GM12878 (cell line): ENCODE results near the gene XPO1. TPM values are rescaled to one million over a fixed set of nuclear protein-coding genes. Genes with fewer than 3 reads are reported as not detected.
A peak's percentile ranks its signal among the peaks of the same experiment; 100 is the strongest.

Experiments
- ATF3 ChIP-seq: IDR thresholded peaks from 2 replicates; pipeline ENCODE4 v1.6.1; 2011; ENCODE audit warnings: low read depth, mild to moderate bottlenecking, low read length, moderate library complexity, borderline replicate concordance; ENCODE audit errors: extremely low read depth
- CBFB ChIP-seq: IDR thresholded peaks from 2 replicates; pipeline ENCODE4 v1.6.1; 2016; ENCODE audit warnings: antibody characterized with exemption, low read depth
- CEBPB ChIP-seq, 2 experiments: fragments of 150-350 bp in 1 of 2; IDR thresholded peaks; 2 replicates each; pipeline ENCODE4 v1.6.1; 2012 to 2014; ENCODE audit warnings: low read depth in 2 of 2, low read length in 2 of 2, borderline replicate concordance in 1 of 2, inconsistent platforms in 1 of 2
- E2F8 ChIP-seq: fragments of 450-650 bp; IDR thresholded peaks from 2 replicates; pipeline ENCODE4 v1.6.1; 2018; ENCODE audit warnings: mild to moderate bottlenecking, low read depth, moderate library complexity; ENCODE audit not compliant: partially characterized antibody
- IKZF1 ChIP-seq: fragments of 450-650 bp; conservative IDR thresholded peaks from 2 replicates; pipeline ENCODE4 v1.6.1; 2017; ENCODE audit warnings: antibody characterized with exemption, mild to moderate bottlenecking
- MLLT1 ChIP-seq: fragments of 450-650 bp; IDR thresholded peaks from 2 replicates; pipeline ENCODE4 v1.6.1; 2016; ENCODE audit warnings: mild to moderate bottlenecking
- NFYA ChIP-seq: IDR thresholded peaks from 2 replicates; pipeline ENCODE4 v1.6.1; 2011; ENCODE audit warnings: low read depth, mild to moderate bottlenecking, low read length, improper control_type of control experiment, borderline replicate concordance
- NFYB ChIP-seq: IDR thresholded peaks from 2 replicates; pipeline ENCODE4 v1.6.1; 2011; ENCODE audit warnings: low read depth, mild to moderate bottlenecking, low read length, improper control_type of control experiment, moderate library complexity; ENCODE audit not compliant: insufficient read depth
- POU2F2 ChIP-seq: IDR thresholded peaks from 3 replicates; pipeline ENCODE4 v1.6.1; 2011; ENCODE audit warnings: low read depth, mild to moderate bottlenecking, low read length, borderline replicate concordance
- RAD21 ChIP-seq: IDR thresholded peaks from 2 replicates; pipeline ENCODE4 v1.6.1; 2011; ENCODE audit warnings: mild to moderate bottlenecking, low read depth, low read length, moderate library complexity; ENCODE audit not compliant: insufficient read depth
- SPI1 ChIP-seq: IDR thresholded peaks from 2 replicates; pipeline ENCODE4 v1.6.1; 2011; ENCODE audit warnings: low read depth, mild to moderate bottlenecking, low read length, moderate library complexity, borderline replicate concordance; ENCODE audit not compliant: insufficient read depth
- ZNF217 ChIP-seq: fragments of 450-650 bp; IDR thresholded peaks from 2 replicates; pipeline ENCODE4 v1.6.1; 2017; ENCODE audit warnings: antibody characterized with exemption, mild to moderate bottlenecking
- polyA plus RNA-seq, 11 experiments: library from polyadenylated mRNA; depleted of rRNA in 4 of 11; unstranded in 6 of 11; stranded (reverse) in 5 of 11; fragments of >200 nt; fragmentation: Nextera tagmentation in 4 of 11; fragmentation: Illumina TruSeq in 1 of 11; extraction: Ambion mirVana in 4 of 11; extraction: Trizol in 1 of 11; gene quantifications; 1 replicate in 1 of 11; 2 replicates in 10 of 11; pipeline versions ENCODE4 v1.2.1 to v1.2.3, GENCODE V29; 2011 to 2016; ENCODE audit warnings: inconsistent platforms in 2 of 11, missing spikeins in 2 of 11, low read depth in 1 of 11
- total RNA-seq, 4 experiments: library from RNA; depleted of rRNA in 3 of 4; stranded (reverse); fragments of >200 nt in 3 of 4; fragmentation: Illumina TruSeq in 1 of 4; extraction: Trizol in 1 of 4; gene quantifications; 2 replicates each; pipeline versions ENCODE4 v1.2.1 to v1.2.3, GENCODE V29; 2013 to 2021
- TF ChIP-seq, protein P1 (sequence below): fragments of 150-350 bp; IDR thresholded peaks from 2 replicates; pipeline ENCODE4 v1.6.1; 2016; ENCODE audit warnings: low read depth, low read length
- TF ChIP-seq, protein P2 (sequence below): fragments of 450-650 bp; formaldehyde crosslinking; IDR thresholded peaks from 2 replicates; pipeline ENCODE4 v1.4.0; 2022; ENCODE audit warnings: mild to moderate bottlenecking, moderate library complexity
- TF ChIP-seq, protein P3 (sequence below): fragments of 450-650 bp; IDR thresholded peaks from 2 replicates; pipeline ENCODE4 v1.6.1; 2017; ENCODE audit warnings: borderline replicate concordance

The XPO1 gene
- total and polyA plus RNA-seq, 10 of the 15 experiments (the other 5 are each of a cell fraction or from before 2014, with no cell fraction given): 57.3 to 216 (median 153) TPM

- TF ChIP-seq, protein P1, sequence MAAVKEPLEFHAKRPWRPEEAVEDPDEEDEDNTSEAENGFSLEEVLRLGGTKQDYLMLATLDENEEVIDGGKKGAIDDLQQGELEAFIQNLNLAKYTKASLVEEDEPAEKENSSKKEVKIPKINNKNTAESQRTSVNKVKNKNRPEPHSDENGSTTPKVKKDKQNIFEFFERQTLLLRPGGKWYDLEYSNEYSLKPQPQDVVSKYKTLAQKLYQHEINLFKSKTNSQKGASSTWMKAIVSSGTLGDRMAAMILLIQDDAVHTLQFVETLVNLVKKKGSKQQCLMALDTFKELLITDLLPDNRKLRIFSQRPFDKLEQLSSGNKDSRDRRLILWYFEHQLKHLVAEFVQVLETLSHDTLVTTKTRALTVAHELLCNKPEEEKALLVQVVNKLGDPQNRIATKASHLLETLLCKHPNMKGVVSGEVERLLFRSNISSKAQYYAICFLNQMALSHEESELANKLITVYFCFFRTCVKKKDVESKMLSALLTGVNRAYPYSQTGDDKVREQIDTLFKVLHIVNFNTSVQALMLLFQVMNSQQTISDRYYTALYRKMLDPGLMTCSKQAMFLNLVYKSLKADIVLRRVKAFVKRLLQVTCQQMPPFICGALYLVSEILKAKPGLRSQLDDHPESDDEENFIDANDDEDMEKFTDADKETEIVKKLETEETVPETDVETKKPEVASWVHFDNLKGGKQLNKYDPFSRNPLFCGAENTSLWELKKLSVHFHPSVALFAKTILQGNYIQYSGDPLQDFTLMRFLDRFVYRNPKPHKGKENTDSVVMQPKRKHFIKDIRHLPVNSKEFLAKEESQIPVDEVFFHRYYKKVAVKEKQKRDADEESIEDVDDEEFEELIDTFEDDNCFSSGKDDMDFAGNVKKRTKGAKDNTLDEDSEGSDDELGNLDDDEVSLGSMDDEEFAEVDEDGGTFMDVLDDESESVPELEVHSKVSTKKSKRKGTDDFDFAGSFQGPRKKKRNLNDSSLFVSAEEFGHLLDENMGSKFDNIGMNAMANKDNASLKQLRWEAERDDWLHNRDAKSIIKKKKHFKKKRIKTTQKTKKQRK: peak; percentile 66; the same call in 1 of the 2 replicates
- TF ChIP-seq, protein P2, sequence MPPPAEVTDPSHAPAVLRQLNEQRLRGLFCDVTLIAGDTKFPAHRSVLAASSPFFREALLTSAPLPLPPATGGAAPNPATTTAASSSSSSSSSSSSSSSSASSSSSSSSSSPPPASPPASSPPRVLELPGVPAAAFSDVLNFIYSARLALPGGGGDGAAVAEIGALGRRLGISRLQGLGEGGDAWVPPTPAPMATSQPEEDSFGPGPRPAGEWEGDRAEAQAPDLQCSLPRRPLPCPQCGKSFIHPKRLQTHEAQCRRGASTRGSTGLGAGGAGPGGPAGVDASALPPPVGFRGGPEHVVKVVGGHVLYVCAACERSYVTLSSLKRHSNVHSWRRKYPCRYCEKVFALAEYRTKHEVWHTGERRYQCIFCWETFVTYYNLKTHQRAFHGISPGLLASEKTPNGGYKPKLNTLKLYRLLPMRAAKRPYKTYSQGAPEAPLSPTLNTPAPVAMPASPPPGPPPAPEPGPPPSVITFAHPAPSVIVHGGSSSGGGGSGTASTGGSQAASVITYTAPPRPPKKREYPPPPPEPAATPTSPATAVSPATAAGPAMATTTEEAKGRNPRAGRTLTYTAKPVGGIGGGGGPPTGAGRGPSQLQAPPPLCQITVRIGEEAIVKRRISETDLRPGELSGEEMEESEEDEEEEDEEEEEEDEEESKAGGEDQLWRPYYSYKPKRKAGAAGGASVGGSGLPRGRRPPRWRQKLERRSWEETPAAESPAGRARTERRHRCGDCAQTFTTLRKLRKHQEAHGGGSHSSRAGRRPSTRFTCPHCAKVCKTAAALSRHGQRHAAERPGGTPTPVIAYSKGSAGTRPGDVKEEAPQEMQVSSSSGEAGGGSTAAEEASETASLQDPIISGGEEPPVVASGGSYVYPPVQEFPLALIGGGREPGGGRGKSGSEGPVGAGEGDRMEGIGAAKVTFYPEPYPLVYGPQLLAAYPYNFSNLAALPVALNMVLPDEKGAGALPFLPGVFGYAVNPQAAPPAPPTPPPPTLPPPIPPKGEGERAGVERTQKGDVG (CRISPR knock-in tag): no peak
- no peak for TF ChIP-seq MLLT1
- TF ChIP-seq POU2F2: peak; percentile 90; the same call in 2 of the 3 replicates
- no peak for TF ChIP-seq ATF3
- TF ChIP-seq IKZF1: peak; percentile 37; the same call in 1 of the 2 replicates
- TF ChIP-seq RAD21: no peak
- no peak for TF ChIP-seq NFYA
- peak; percentile 78 for TF ChIP-seq NFYB
- TF ChIP-seq ZNF217: no peak
- TF ChIP-seq E2F8: peak; percentile 63
- no peak; the same call in 1 of the 2 replicates for TF ChIP-seq CBFB
- TF ChIP-seq SPI1: no peak
- no peak for TF ChIP-seq CEBPB (IDR thresholded peaks at IDR 0.05; ENCODE audit: borderline replicate concordance in 1 of 2, low read depth in 2 of 2, low read length in 2 of 2)
- TF ChIP-seq, protein P3, sequence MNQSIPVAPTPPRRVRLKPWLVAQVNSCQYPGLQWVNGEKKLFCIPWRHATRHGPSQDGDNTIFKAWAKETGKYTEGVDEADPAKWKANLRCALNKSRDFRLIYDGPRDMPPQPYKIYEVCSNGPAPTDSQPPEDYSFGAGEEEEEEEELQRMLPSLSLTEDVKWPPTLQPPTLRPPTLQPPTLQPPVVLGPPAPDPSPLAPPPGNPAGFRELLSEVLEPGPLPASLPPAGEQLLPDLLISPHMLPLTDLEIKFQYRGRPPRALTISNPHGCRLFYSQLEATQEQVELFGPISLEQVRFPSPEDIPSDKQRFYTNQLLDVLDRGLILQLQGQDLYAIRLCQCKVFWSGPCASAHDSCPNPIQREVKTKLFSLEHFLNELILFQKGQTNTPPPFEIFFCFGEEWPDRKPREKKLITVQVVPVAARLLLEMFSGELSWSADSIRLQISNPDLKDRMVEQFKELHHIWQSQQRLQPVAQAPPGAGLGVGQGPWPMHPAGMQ: no peak
These were observed at the start of gene XPO1 (continued) for GRCh38 chr2:61538200-61538919.
